ENCODE results near the gene MPG. TPM values are rescaled to one million over a fixed set of nuclear protein-coding genes. Genes with fewer than 3 reads are reported as not detected.

The MPG gene
- total and polyA plus RNA-seq, 9 donors, result 0.60 to 90.9 (median 48.4) TPM

- intact Hi-C loops (cut with DNase I), result loop anchor here in 2 of 4 donors (5.0 kb wide), 2 partner anchors 77 to 257 kb away; partner anchors contain the start of gene HBQ1 (in 1 of the 2)
- no peaks in the 10 kb centered on the region for H3K36me3 ChIP-seq
- peaks cover 19% of the 10 kb centered on the region for H3K4me1 ChIP-seq (ENCODE audit: insufficient read depth)
- no peak for DNase-seq
- TF ChIP-seq POLR2A (IDR thresholded peaks at IDR 0.05) (no peak), CTCF (IDR thresholded peaks at IDR 0.05) (no peak), EP300 (IDR thresholded peaks at IDR 0.05) (no peak)
- no peaks in the 10 kb centered on the region for H3K9me3 ChIP-seq
- H3K4me3 ChIP-seq, result no peak overlapping the region
- no peak overlapping the region for H3K27ac ChIP-seq
- WGBS, 3 donors, result 72 to 86% (median 85%) methylated on average over 3 of the region's 3 CpGs
- no peaks in the 10 kb centered on the region for H3K27me3 ChIP-seq
These were observed 26.9 kb downstream of the MPG start for GRCh38 chr16:104928-105327.

GRCh38 chr16:105521-105920, 27.5 kb downstream of the MPG start:
- no peaks in the 10 kb centered on the region for H3K36me3 ChIP-seq
- H3K27me3 ChIP-seq, result no peaks in the 10 kb centered on the region
- WGBS, 3 donors, result 81 to 88% (median 85%) methylated on average over 6 of the region's 6 CpGs
- no peak for TF ChIP-seq EP300 (IDR thresholded peaks at IDR 0.05)
- TF ChIP-seq POLR2A (IDR thresholded peaks at IDR 0.05), result no peak
- no peak for TF ChIP-seq CTCF (IDR thresholded peaks at IDR 0.05)
- no peak overlapping the region for H3K4me3 ChIP-seq
- H3K4me1 ChIP-seq (ENCODE audit: insufficient read depth), result peaks cover 19% of the 10 kb centered on the region
- no peaks in the 10 kb centered on the region for H3K9me3 ChIP-seq
- intact Hi-C loops (cut with DNase I), result loop anchor here in 2 of 4 donors (5.0 kb wide), 2 partner anchors 77 to 257 kb away; partner anchors contain the start of gene HBQ1 (in 1 of the 2)
- no peak overlapping the region for H3K27ac ChIP-seq
- DNase-seq, result no peak

GRCh38 chr16:106623-107324, 28.7 kb downstream of the MPG start:
- WGBS, 3 donors, result 20 to 31% (median 26%) methylated on average over 6 of the region's 6 CpGs
- Histone ChIP-seq H3K9me3 (no peaks in the 10 kb centered on the region), H3K4me3 (no peak overlapping the region), H3K27me3 (no peaks in the 10 kb centered on the region), H3K36me3 (no peaks in the 10 kb centered on the region), H3K27ac (no peak overlapping the region), H3K4me1 (ENCODE audit: insufficient read depth) (peaks cover 10% of the 10 kb centered on the region)
- DNase-seq, result peak in 3 of 5 donors; percentile 49 to 67 (median 56)
- TF ChIP-seq CTCF (IDR thresholded peaks at IDR 0.05) (peak; percentile 73 to 79 (median 74)), EP300 (IDR thresholded peaks at IDR 0.05) (no peak)
- intact Hi-C loops (cut with DNase I), result loop anchor here in 2 of 4 donors (2.0 to 5.0 kb wide), 3 partner anchors 74 to 256 kb away; partner anchors contain the start of gene HBQ1 (in 2 of the 2)

GRCh38 chr16:112153-112840, 34.3 kb downstream of the MPG start:
- Histone ChIP-seq H3K9me3 (no peaks in the 10 kb centered on the region), H3K27me3 (no peaks in the 10 kb centered on the region), H3K4me1 (ENCODE audit: insufficient read depth) (peaks cover 7% of the 10 kb centered on the region), H3K4me3 (no peak overlapping the region), H3K36me3 (no peaks in the 10 kb centered on the region), H3K27ac (no peak overlapping the region)
- no peak for DNase-seq
- no peak for TF ChIP-seq EP300 (IDR thresholded peaks at IDR 0.05)
- intact Hi-C loops (cut with DNase I), result no loop called here
- WGBS, 3 donors, result 89 to 91% (median 91%) methylated on average over 21 of the region's 21 CpGs

GRCh38 chr16:114327-114726, 36.3 kb downstream of the MPG start:
- intact Hi-C loops (cut with DNase I), result no loop called here
- H3K9me3 ChIP-seq, result no peaks in the 10 kb centered on the region
- no peaks in the 10 kb centered on the region for H3K27me3 ChIP-seq
- 89 to 91% (median 90%) methylated on average over 2 of the region's 2 CpGs for WGBS, 3 donors
- TF ChIP-seq CTCF (IDR thresholded peaks at IDR 0.05), result no peak
- no peak for TF ChIP-seq POLR2A (IDR thresholded peaks at IDR 0.05)
- no peak for TF ChIP-seq EP300 (IDR thresholded peaks at IDR 0.05)
- H3K4me3 ChIP-seq, result no peak overlapping the region
- DNase-seq, result no peak
- H3K4me1 ChIP-seq (ENCODE audit: insufficient read depth), result peaks cover 7% of the 10 kb centered on the region
- H3K36me3 ChIP-seq, result no peaks in the 10 kb centered on the region
- no peak overlapping the region for H3K27ac ChIP-seq
